Sigmoid colon (tissue), 4 donors: Measurements from ENCODE around the gene TJP2.

Experiments used
- CTCF ChIP-seq, 4 experiments: fragments of 450-650 bp in 3 of 4; fragments of 200-600 bp in 1 of 4; IDR thresholded peaks; one replicate each; pipeline ENCODE4 v1.5.1; 2016 to 2019; ENCODE audit warnings: antibody characterized with exemption in 4 of 4, mild to moderate bottlenecking in 3 of 4, moderate library complexity in 2 of 4
- EP300 ChIP-seq, 4 donors: sonication (generic); formaldehyde crosslinking; IDR thresholded peaks; one replicate each; pipeline ENCODE4 v1.6.1; 2017; ENCODE audit warnings: antibody characterized with exemption in 4 of 4
- POLR2AphosphoS5 ChIP-seq, 4 donors: sonication (generic); formaldehyde crosslinking; IDR thresholded peaks; one replicate each; pipeline ENCODE4 v1.6.1; 2017; ENCODE audit warnings: antibody characterized with exemption in 4 of 4

- TF ChIP-seq CTCF (IDR thresholded peaks at IDR 0.05) = no peak
- TF ChIP-seq POLR2AphosphoS5 (IDR thresholded peaks at IDR 0.05) = no peak
- TF ChIP-seq EP300 (IDR thresholded peaks at IDR 0.05) = no peak
Measured at GRCh38 chr9:69252436-69252835, 78.4 kb downstream of the TJP2 start.
